Keratinocyte (primary cell): ENCODE measurements around the gene FCGR2B. TPM values are rescaled to one million over a fixed set of nuclear protein-coding genes. Genes with fewer than 3 reads are reported as not detected.

Experiments used
- DNase-seq: peaks from one replicate; pipeline ENCODE4 v3.0.0-alpha.2; 2011; ENCODE audit warnings: low read depth, missing footprints, low spot score
- FAIRE-seq: peaks from 2 replicates; lab custom pipeline; 2011; peaks lifted over from hg19 to GRCh38; lab: Jason Lieb, UNC
- H2AFZ ChIP-seq: 2 replicates; pipeline ENCODE4 v1.6.0; 2012; ENCODE audit warnings: low read length, control low read depth, inconsistent platforms; ENCODE audit not compliant: control insufficient read depth
- H3K27ac ChIP-seq: 2 replicates; pipeline ENCODE4 v1.5.1; 2011; ENCODE audit warnings: low read length; ENCODE audit not compliant: control insufficient read depth, insufficient read depth
- H3K27me3 ChIP-seq: 3 replicates; pipeline ENCODE4 v1.6.0; 2011; ENCODE audit warnings: low read length; ENCODE audit not compliant: control insufficient read depth, insufficient read depth; ENCODE audit errors: extremely low read depth
- H3K36me3 ChIP-seq, 2 experiments: 2 replicates in 1 of 2; 3 replicates in 1 of 2; pipeline ENCODE4 v1.5.1; 2011; ENCODE audit warnings: low read length in 2 of 2, mild to moderate bottlenecking in 1 of 2; ENCODE audit not compliant: control insufficient read depth in 2 of 2, insufficient read depth in 2 of 2; ENCODE audit errors: extremely low read depth in 1 of 2
- H3K4me1 ChIP-seq: 3 replicates; pipeline ENCODE4 v1.5.1; 2011; ENCODE audit warnings: low read length; ENCODE audit not compliant: control insufficient read depth, insufficient read depth; ENCODE audit errors: extremely low read depth
- H3K4me2 ChIP-seq: 3 replicates; pipeline ENCODE4 v1.6.0; 2011; ENCODE audit warnings: low read depth, low read length; ENCODE audit not compliant: control insufficient read depth, insufficient read depth; ENCODE audit errors: extremely low read depth
- H3K4me3 ChIP-seq, 3 experiments: fragments of 200-600 bp in 1 of 3; sonication (generic) in 1 of 3; 2 replicates in 2 of 3; 3 replicates in 1 of 3; pipeline ENCODE4 v1.5.1; 2011 to 2016; ENCODE audit warnings: low read length in 3 of 3, mild to moderate bottlenecking in 3 of 3, control low read depth in 2 of 3, inconsistent platforms in 1 of 3, low read depth in 1 of 3, mixed read lengths in 1 of 3, mixed run types in 1 of 3, moderate library complexity in 1 of 3; ENCODE audit not compliant: control insufficient read depth in 2 of 3, insufficient read depth in 2 of 3; ENCODE audit errors: extremely low read depth in 1 of 3
- H3K79me2 ChIP-seq: 2 replicates; pipeline ENCODE4 v1.6.0; 2012; ENCODE audit warnings: low read length; ENCODE audit not compliant: control insufficient read depth, insufficient read depth
- H3K9ac ChIP-seq: 3 replicates; pipeline ENCODE4 v1.6.0; 2011; ENCODE audit warnings: low read length; ENCODE audit not compliant: control insufficient read depth, insufficient read depth; ENCODE audit errors: extremely low read depth
- H3K9me1 ChIP-seq: 3 replicates; pipeline ENCODE4 v1.6.0; 2011; ENCODE audit warnings: low read length; ENCODE audit not compliant: control insufficient read depth, insufficient read depth; ENCODE audit errors: extremely low read depth
- H3K9me3 ChIP-seq: 2 replicates; pipeline ENCODE4 v1.5.1; 2012; ENCODE audit warnings: low read depth, low read length; ENCODE audit not compliant: control insufficient read depth
- H4K20me1 ChIP-seq: 3 replicates; pipeline ENCODE4 v1.6.0; 2011; ENCODE audit warnings: low read length; ENCODE audit not compliant: control insufficient read depth, insufficient read depth; ENCODE audit errors: extremely low read depth
- EZH2 ChIP-seq: IDR thresholded peaks from one replicate; pipeline ENCODE4 v1.6.1; 2012; ENCODE audit warnings: inconsistent platforms, mild to moderate bottlenecking, low read length, moderate library complexity
- dilution Hi-C: fragments of 300-500 bp; cut with MboI; formaldehyde crosslinking; loops from one replicate; pipeline ENCODE4 v1.7.0; 2020; ENCODE audit warnings: low sequenced_read_pairs; ENCODE audit not compliant: extremely low pct_ligation_motif_present
- polyA plus RNA-seq, 5 experiments: library from polyadenylated mRNA; depleted of rRNA in 3 of 5; stranded (reverse) in 3 of 5; stranded (forward) in 1 of 5; unstranded in 1 of 5; fragments of >200 nt; gene quantifications; 1 replicate in 1 of 5; 2 replicates in 3 of 5; 3 replicates in 1 of 5; pipeline versions ENCODE4 v1.2.1 to v1.2.3, GENCODE V29; 2011 to 2012; ENCODE audit warnings: missing spikeins in 2 of 5, low read depth in 1 of 5, low replicate concordance in 1 of 5
- TF ChIP-seq, protein P1 (sequence below), 3 experiments: IDR thresholded peaks in 1 of 3; conservative IDR thresholded peaks in 1 of 3; optimal IDR thresholded peaks in 1 of 3; 2 replicates in 2 of 3; 3 replicates in 1 of 3; pipeline versions ENCODE3 to v1.5.1; 2011; ENCODE audit warnings: low read length in 3 of 3, mild to moderate bottlenecking in 3 of 3, moderate library complexity in 2 of 3, control low read depth in 1 of 3, inconsistent platforms in 1 of 3; ENCODE audit not compliant: insufficient read depth in 2 of 3; ENCODE audit errors: extremely low read depth in 1 of 3

Gene FCGR2B
- polyA plus RNA-seq, 1 donor (not counting 4 experiments of a cell fraction or from before 2014, with no cell fraction given) = not detected

- no peak for TF ChIP-seq EZH2
- TF ChIP-seq, protein P1, sequence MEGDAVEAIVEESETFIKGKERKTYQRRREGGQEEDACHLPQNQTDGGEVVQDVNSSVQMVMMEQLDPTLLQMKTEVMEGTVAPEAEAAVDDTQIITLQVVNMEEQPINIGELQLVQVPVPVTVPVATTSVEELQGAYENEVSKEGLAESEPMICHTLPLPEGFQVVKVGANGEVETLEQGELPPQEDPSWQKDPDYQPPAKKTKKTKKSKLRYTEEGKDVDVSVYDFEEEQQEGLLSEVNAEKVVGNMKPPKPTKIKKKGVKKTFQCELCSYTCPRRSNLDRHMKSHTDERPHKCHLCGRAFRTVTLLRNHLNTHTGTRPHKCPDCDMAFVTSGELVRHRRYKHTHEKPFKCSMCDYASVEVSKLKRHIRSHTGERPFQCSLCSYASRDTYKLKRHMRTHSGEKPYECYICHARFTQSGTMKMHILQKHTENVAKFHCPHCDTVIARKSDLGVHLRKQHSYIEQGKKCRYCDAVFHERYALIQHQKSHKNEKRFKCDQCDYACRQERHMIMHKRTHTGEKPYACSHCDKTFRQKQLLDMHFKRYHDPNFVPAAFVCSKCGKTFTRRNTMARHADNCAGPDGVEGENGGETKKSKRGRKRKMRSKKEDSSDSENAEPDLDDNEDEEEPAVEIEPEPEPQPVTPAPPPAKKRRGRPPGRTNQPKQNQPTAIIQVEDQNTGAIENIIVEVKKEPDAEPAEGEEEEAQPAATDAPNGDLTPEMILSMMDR (optimal IDR thresholded peaks at IDR 0.05 in 1 of 3, IDR thresholded peaks at IDR 0.05 in 1 of 3, conservative IDR thresholded peaks at IDR 0.05 in 1 of 3; ENCODE audit: extremely low read depth in 1 of 3, insufficient read depth in 2 of 3, low read length in 3 of 3) = no peak
- Histone ChIP-seq H3K9ac (peak overlapping the region; percentile 45), H3K9me3 (no peaks in the 10 kb centered on the region), H3K4me2 (peak overlapping the region; percentile 37), H3K27me3 (no peaks in the 10 kb centered on the region), H3K4me3 (no peak overlapping the region), H4K20me1 (no peaks in the 10 kb centered on the region), H3K79me2 (no peaks in the 10 kb centered on the region), H3K36me3 (no peaks in the 10 kb centered on the region), H3K4me1 (peaks cover 14% of the 10 kb centered on the region), H3K27ac (peak overlapping the region; percentile 74), H2AFZ (peak overlapping the region; percentile 27), H3K9me1 (no peaks in the 10 kb centered on the region)
- FAIRE-seq (no peak), DNase-seq (no peak)
- dilution Hi-C loops = no loop called here
Observed at GRCh38 chr1:161706113-161706481, 43.2 kb downstream of the FCGR2B start.

- Histone ChIP-seq H3K79me2 (no peaks in the 10 kb centered on the region), H3K4me1 (peaks cover 14% of the 10 kb centered on the region), H3K36me3 (no peaks in the 10 kb centered on the region), H3K4me2 (peak within 1 kb of the TSS; percentile 37), H3K9me3 (no peaks in the 10 kb centered on the region), H3K9me1 (no peaks in the 10 kb centered on the region), H3K27ac (peak within 1 kb of the TSS; percentile 74), H2AFZ (peak within 1 kb of the TSS; percentile 27), H3K27me3 (no peaks in the 10 kb centered on the region), H3K9ac (peak within 1 kb of the TSS; percentile 45), H4K20me1 (no peaks in the 10 kb centered on the region), H3K4me3 (no peak within 1 kb of the TSS)
- FAIRE-seq (peak; percentile 91), DNase-seq (peak; percentile 33)
- dilution Hi-C loops = no loop called here
- TF ChIP-seq, protein P1 (optimal IDR thresholded peaks at IDR 0.05 in 1 of 3, IDR thresholded peaks at IDR 0.05 in 1 of 3, conservative IDR thresholded peaks at IDR 0.05 in 1 of 3; ENCODE audit: extremely low read depth in 1 of 3, insufficient read depth in 2 of 3, low read length in 3 of 3) = no peak
- no peak for TF ChIP-seq EZH2
Observed at GRCh38 chr1:161706482-161707347, 43.8 kb downstream of the FCGR2B start, which contains the start of gene FCRLA. TSS of gene FCRLA (plus strand) at chr1:161707229. CDS start at chr1:161707265, 36 bp downstream.
